ENCODE measurements around the gene ROBO1. TPM values are rescaled to one million over a fixed set of nuclear protein-coding genes. Genes with fewer than 3 reads are reported as not detected.

Gene ROBO1
- total RNA-seq, 1 donor from 2014 or later, result 0.16 TPM

DNA sequence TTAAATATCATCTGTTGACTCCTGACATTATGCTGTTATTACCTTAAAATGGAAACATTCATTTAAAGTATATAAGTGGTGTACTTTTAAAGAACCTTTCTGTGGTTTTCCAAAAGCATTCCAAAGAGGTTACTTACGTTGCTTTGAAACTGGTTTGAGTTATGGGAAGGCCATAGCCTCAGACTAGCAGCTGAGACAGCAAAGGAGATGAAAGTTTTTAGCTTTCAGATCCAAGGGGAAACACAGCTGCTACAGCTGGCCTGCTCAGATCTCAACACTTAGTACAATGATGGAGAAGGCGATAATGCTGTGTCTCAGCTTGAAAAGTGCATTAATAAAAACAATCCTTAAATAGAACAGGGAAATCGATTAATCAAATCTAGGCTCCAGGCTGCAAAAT lies 921.1 kb downstream of the ROBO1 start:
- no peaks in the 10 kb centered on the region for H3K4me1 Mint-ChIP-seq (ENCODE audit: low read depth)
- H3K9me3 Mint-ChIP-seq, result peaks cover 4% of the 10 kb centered on the region
- DNase-seq (ENCODE audit: low spot score), result no peak
- no peaks in the 10 kb centered on the region for H3K36me3 Mint-ChIP-seq (ENCODE audit: low read depth)
- H3K27me3 Mint-ChIP-seq (ENCODE audit: insufficient read depth), result no peaks in the 10 kb centered on the region
- no peak overlapping the region for H3K4me3 Mint-ChIP-seq
- intact Hi-C loops (cut with micrococcal nuclease), result no loop called here
- H3K27ac Mint-ChIP-seq, result no peak overlapping the region

DNA sequence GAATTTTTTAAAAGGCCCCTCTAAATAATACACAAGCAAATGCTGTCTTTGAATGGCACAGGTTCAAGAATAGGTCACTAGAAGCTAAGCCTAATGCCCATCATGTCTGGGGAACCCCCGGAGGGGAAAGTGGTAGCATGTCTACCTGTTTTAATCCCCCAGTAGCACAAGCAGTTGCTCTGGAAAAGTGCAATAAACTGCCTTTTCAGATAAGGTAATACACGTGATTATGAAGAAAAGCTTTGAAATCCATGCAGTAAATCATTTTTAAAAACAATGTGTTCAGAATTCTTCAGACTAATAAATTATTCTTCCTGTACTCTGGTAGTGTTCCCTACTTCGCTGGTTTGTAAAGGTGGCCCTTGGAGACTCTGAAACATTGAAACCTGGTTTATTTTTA lies 922.2 kb downstream of the ROBO1 start:
- peaks cover 4% of the 10 kb centered on the region for H3K9me3 Mint-ChIP-seq
- no peak overlapping the region for H3K4me3 Mint-ChIP-seq
- H3K27ac Mint-ChIP-seq, result no peak overlapping the region
- DNase-seq (ENCODE audit: low spot score), result no peak
- intact Hi-C loops (cut with micrococcal nuclease), result no loop called here
- no peaks in the 10 kb centered on the region for H3K27me3 Mint-ChIP-seq (ENCODE audit: insufficient read depth)
- H3K36me3 Mint-ChIP-seq (ENCODE audit: low read depth), result no peaks in the 10 kb centered on the region
- no peaks in the 10 kb centered on the region for H3K4me1 Mint-ChIP-seq (ENCODE audit: low read depth)

DNA sequence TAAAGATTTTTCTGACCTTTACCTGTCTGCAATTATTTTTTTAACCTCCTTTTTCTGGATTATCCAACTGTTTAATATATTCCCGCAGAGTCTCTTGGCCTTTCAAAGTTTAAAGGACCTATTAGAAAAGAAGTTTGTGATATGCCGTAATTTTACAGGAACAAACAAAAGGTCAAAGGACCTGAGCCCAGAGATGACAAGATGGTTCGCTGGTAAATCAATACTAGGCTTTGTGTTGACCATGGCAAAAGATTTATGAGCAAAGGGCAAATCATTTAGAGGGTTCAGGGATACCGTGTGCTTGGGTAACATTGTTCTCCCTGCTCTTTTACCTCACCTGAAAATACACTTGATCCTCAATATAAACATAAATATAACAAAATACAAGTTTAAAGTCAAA lies 923.5 kb downstream of the ROBO1 start:
- H3K9me3 Mint-ChIP-seq, result peaks cover 4% of the 10 kb centered on the region
- H3K4me1 Mint-ChIP-seq (ENCODE audit: low read depth), result no peaks in the 10 kb centered on the region
- intact Hi-C loops (cut with micrococcal nuclease), result no loop called here
- no peaks in the 10 kb centered on the region for H3K36me3 Mint-ChIP-seq (ENCODE audit: low read depth)
- no peaks in the 10 kb centered on the region for H3K27me3 Mint-ChIP-seq (ENCODE audit: insufficient read depth)
- H3K4me3 Mint-ChIP-seq, result no peak overlapping the region
- DNase-seq (ENCODE audit: low spot score), result no peak
- no peak overlapping the region for H3K27ac Mint-ChIP-seq

DNA sequence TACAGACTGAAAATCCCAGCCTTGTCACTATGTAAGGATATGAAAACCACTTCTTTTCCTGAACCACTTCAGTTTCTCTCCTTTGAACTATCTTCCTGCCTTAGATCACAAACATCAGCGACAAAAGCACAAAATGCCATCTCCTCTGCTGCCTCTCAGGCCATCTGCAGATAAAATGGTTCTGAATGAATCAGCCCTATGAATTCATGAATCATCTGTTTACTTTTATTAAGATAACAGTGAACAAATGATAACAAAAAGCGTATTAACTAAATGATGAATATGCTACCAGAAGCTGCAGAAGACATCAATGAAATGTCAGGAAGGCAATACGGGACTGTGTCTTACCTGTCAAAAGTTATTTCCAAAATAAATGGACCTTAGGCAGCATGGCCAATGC lies 928.1 kb downstream of the ROBO1 start:
- no peak overlapping the region for H3K27ac Mint-ChIP-seq
- intact Hi-C loops (cut with micrococcal nuclease), result no loop called here
- H3K27me3 Mint-ChIP-seq (ENCODE audit: insufficient read depth), result no peaks in the 10 kb centered on the region
- H3K4me1 Mint-ChIP-seq (ENCODE audit: low read depth), result no peaks in the 10 kb centered on the region
- DNase-seq (ENCODE audit: low spot score), result no peak
- H3K9me3 Mint-ChIP-seq, result no peaks in the 10 kb centered on the region
- H3K36me3 Mint-ChIP-seq (ENCODE audit: low read depth), result no peaks in the 10 kb centered on the region
- H3K4me3 Mint-ChIP-seq, result no peak overlapping the region

DNA sequence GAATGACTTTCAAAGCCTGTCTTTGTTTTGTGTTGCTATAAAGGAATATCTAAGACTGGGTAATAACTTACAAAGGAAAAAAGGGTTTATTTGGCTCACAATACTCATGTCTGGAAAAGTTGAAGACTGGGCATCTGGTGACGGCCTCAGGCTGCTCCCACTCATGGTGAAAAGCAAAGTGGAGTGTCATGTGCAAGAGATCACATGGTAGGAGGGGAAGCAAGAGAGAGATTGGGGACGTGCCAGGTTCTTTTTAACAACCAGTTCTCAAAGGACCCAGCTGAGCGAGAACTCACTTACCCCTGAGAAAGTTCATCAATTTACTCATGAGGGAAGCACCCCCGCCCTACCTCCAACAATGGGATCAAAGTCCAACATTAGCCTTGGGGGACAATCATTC lies 929.4 kb downstream of the ROBO1 start:
- H3K27ac Mint-ChIP-seq, result no peak overlapping the region
- no peak for DNase-seq (ENCODE audit: low spot score)
- no peak overlapping the region for H3K4me3 Mint-ChIP-seq
- no peaks in the 10 kb centered on the region for H3K4me1 Mint-ChIP-seq (ENCODE audit: low read depth)
- H3K9me3 Mint-ChIP-seq, result no peaks in the 10 kb centered on the region
- H3K36me3 Mint-ChIP-seq (ENCODE audit: low read depth), result no peaks in the 10 kb centered on the region
- no peaks in the 10 kb centered on the region for H3K27me3 Mint-ChIP-seq (ENCODE audit: insufficient read depth)
- intact Hi-C loops (cut with micrococcal nuclease), result no loop called here

DNA sequence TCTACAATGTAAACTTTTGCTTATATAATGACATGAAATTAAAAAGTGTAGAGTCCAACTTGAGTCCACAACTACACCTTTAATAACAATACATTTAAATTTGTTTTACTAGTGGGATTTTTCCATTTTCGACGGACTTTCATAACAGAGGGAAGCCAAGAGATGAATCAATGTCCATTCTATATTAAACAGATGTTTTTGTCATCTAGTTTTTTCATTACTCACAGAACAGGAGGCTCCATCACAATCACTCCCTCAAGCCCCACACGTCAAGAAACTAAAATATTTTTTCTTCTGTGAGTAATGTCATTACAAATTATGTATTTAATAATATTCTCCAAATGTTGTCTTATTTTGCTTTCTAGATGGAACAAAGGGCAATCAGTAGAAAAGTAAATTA lies 932.9 kb downstream of the ROBO1 start:
- Mint-ChIP-seq H3K27me3 (ENCODE audit: insufficient read depth) (no peaks in the 10 kb centered on the region), H3K4me3 (no peak overlapping the region), H3K9me3 (peaks cover 11% of the 10 kb centered on the region), H3K36me3 (ENCODE audit: low read depth) (no peaks in the 10 kb centered on the region), H3K27ac (no peak overlapping the region), H3K4me1 (ENCODE audit: low read depth) (no peaks in the 10 kb centered on the region)
- intact Hi-C loops (cut with micrococcal nuclease), result no loop called here
- no peak for DNase-seq (ENCODE audit: low spot score)

DNA sequence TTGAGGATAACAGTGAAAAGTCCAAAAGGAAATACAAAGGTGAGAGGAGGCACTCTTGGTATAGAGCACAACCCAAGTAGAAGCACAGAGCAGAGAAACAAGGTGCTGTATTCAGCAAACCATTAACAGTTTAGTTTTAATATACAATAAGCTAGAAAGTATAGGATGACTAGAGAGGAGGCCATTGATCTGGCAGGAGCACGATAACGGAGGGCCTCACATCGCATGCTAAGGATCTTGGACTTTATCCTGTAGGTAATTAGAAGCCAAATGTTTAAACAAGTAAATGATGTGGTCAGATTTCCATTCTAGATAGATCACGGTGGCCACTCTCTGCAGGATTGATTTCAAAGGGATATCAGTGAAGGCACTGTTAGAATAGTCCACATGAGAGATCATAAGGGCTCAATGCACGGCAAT lies 935.0 kb downstream of the ROBO1 start:
- intact Hi-C loops (cut with micrococcal nuclease), result no loop called here
- Mint-ChIP-seq H3K36me3 (ENCODE audit: low read depth) (no peaks in the 10 kb centered on the region), H3K27me3 (ENCODE audit: insufficient read depth) (no peaks in the 10 kb centered on the region), H3K9me3 (peaks cover 16% of the 10 kb centered on the region), H3K27ac (no peak overlapping the region), H3K4me3 (no peak overlapping the region), H3K4me1 (ENCODE audit: low read depth) (no peaks in the 10 kb centered on the region)
- DNase-seq (ENCODE audit: low spot score), result no peak

DNA sequence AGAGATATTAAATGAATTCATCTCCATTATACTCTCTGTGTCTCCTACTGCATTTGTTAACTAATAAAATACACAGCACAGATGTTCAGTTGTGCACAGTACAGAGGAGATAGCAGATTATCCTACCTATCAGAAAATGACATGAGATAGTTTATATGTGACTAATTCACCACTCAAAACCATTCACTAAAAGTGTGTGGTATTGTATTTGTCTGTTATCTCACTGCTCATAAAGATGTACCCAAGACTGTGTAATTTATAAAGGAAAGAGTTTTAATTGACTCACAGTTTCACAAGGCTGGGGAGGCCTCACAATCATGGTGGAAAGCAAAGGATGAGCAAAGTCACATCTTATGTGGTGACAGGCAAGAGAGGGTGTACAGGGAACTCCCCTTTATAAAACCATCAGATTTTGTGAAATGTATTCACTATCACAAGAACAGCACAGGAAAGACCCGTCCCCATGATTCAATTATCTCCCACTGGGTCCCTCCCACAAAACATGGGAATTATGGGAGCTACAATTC lies 936.3 kb downstream of the ROBO1 start:
- no peak overlapping the region for H3K4me3 Mint-ChIP-seq
- H3K4me1 Mint-ChIP-seq (ENCODE audit: low read depth), result no peaks in the 10 kb centered on the region
- no peaks in the 10 kb centered on the region for H3K27me3 Mint-ChIP-seq (ENCODE audit: insufficient read depth)
- no peak for DNase-seq (ENCODE audit: low spot score)
- H3K36me3 Mint-ChIP-seq (ENCODE audit: low read depth), result no peaks in the 10 kb centered on the region
- peaks cover 16% of the 10 kb centered on the region for H3K9me3 Mint-ChIP-seq
- intact Hi-C loops (cut with micrococcal nuclease), result no loop called here
- no peak overlapping the region for H3K27ac Mint-ChIP-seq

DNA sequence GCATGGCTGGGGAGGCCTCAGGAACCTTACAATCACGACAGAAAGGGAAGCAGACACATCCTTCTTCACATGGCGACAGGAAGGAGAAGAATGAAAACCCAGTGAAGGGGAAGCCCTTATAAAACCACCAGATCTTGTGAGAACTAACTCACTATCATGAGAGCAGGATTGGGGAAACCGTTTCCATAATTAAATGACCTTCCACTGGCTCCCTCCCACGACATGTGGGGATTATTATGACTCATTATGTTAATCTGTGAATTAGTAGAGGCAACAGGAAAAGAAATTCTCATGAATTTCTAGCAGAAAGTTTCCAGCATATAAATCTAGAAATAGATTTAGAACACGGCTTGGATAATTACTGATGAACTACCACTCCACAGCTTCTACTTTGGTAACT lies 937.3 kb downstream of the ROBO1 start:
- no peaks in the 10 kb centered on the region for H3K27me3 Mint-ChIP-seq (ENCODE audit: insufficient read depth)
- H3K4me1 Mint-ChIP-seq (ENCODE audit: low read depth), result no peaks in the 10 kb centered on the region
- intact Hi-C loops (cut with micrococcal nuclease), result no loop called here
- no peak overlapping the region for H3K4me3 Mint-ChIP-seq
- no peak for DNase-seq (ENCODE audit: low spot score)
- H3K9me3 Mint-ChIP-seq, result peaks cover 21% of the 10 kb centered on the region
- no peak overlapping the region for H3K27ac Mint-ChIP-seq
- H3K36me3 Mint-ChIP-seq (ENCODE audit: low read depth), result no peaks in the 10 kb centered on the region

DNA sequence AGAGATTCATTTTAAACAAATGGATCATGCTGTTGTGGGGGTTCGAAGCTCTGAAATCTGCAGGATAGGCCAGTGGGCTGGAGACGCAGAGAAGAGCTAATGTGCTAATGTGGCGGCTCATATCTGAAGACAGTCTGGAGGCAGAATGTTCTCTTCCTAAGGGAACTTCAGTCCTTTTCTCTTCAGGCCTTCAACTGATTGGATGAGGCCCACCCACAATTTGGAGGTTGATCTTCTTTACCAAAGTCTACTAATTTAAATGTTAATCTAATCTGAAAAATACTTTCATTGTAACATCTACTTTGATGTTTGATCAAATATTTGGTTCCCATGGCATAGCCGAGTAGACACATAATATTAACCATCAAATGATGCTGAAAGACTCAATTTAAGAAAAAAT lies 940.2 kb downstream of the ROBO1 start:
- H3K36me3 Mint-ChIP-seq (ENCODE audit: low read depth), result no peaks in the 10 kb centered on the region
- no peak overlapping the region for H3K4me3 Mint-ChIP-seq
- H3K27ac Mint-ChIP-seq, result no peak overlapping the region
- H3K27me3 Mint-ChIP-seq (ENCODE audit: insufficient read depth), result no peaks in the 10 kb centered on the region
- H3K4me1 Mint-ChIP-seq (ENCODE audit: low read depth), result no peaks in the 10 kb centered on the region
- intact Hi-C loops (cut with micrococcal nuclease), result no loop called here
- peaks cover 24% of the 10 kb centered on the region for H3K9me3 Mint-ChIP-seq
- DNase-seq (ENCODE audit: low spot score), result no peak

DNA sequence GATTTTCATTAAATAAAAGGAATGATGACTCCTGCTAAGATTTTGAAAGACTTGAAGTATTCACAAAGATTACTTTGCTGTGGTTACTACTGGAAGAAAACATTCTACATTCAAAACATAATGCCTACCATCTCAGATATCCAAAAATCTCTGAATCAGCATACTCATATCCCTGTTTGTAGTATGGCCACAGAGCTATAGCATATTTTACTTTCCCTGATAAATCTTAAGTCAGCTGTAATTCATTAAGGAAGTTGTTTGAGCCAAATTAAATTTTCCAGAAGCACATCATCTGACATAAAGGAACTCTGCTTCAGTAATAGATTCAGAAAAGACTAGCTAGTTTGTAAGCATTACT lies 942.0 kb downstream of the ROBO1 start:
- H3K4me1 Mint-ChIP-seq (ENCODE audit: low read depth), result no peaks in the 10 kb centered on the region
- H3K27ac Mint-ChIP-seq, result no peak overlapping the region
- H3K4me3 Mint-ChIP-seq, result no peak overlapping the region
- no peak for DNase-seq (ENCODE audit: low spot score)
- intact Hi-C loops (cut with micrococcal nuclease), result no loop called here
- no peaks in the 10 kb centered on the region for H3K36me3 Mint-ChIP-seq (ENCODE audit: low read depth)
- no peaks in the 10 kb centered on the region for H3K27me3 Mint-ChIP-seq (ENCODE audit: insufficient read depth)
- peaks cover 20% of the 10 kb centered on the region for H3K9me3 Mint-ChIP-seq

DNA sequence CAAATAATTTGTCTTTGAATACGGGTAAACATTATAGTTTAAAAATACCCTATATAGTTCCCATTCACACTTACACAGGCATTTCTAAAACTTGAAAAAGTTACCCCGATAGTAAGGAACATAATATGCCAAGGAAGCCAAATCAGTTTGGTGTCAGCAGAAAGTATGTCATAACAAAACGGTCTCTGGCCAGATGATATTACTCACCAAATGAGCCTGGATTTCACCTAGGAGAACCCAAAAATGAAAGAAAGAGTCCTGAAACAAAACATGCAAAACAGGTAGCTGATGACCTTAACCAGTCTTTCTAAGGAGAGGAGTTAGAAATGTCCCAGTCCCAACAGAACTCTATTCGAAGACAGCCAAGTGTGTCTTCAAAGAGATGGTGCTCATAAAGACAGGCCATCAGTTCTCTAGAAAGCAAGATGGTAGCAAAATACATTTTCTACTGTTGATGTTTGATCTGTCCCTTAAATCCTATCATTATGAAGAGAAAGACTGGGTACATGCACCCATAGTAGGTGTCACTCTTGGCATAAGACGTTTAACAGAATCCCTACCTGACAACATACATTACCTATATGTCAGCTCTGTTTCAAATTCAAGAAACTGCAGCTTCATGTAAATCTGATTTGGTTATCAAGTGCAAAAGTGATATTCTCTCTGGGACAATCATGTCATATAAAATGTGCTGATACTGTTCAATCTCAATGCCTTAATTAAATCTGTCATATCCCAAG lies 942.5 kb downstream of the ROBO1 start:
- no peaks in the 10 kb centered on the region for H3K36me3 Mint-ChIP-seq (ENCODE audit: low read depth)

DNA sequence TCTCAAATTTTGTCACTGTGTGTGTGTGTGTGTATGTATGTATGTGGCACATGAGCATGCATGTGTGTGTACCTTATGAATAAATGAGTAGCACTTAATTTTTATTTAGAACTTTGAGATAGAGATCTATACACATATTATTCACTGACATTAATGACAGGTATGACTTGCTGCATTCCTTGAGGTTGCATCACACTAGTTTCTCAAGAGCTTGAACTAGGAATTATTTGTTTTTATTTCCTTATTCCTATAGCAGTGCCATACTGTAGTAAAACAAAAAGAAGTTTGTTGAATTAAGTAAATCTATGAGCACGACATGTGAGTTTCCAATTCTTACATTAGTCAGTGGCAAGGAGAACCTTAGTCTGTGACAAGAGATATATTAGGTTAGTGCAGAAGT lies 943.9 kb downstream of the ROBO1 start:
- intact Hi-C loops (cut with micrococcal nuclease), result no loop called here
- DNase-seq (ENCODE audit: low spot score), result no peak
- Mint-ChIP-seq H3K9me3 (peaks cover 8% of the 10 kb centered on the region), H3K4me1 (ENCODE audit: low read depth) (no peaks in the 10 kb centered on the region), H3K27ac (no peak overlapping the region), H3K4me3 (no peak overlapping the region), H3K36me3 (ENCODE audit: low read depth) (no peaks in the 10 kb centered on the region), H3K27me3 (ENCODE audit: insufficient read depth) (no peaks in the 10 kb centered on the region)

More for the DNA sequence above, 942.5 kb downstream of the ROBO1 start:
- Mint-ChIP-seq H3K4me3 (no peak overlapping the region), H3K27ac (no peak overlapping the region), H3K4me1 (ENCODE audit: low read depth) (no peaks in the 10 kb centered on the region), H3K9me3 (peaks cover 16% of the 10 kb centered on the region), H3K27me3 (ENCODE audit: insufficient read depth) (no peaks in the 10 kb centered on the region)
- DNase-seq (ENCODE audit: low spot score), result no peak
- intact Hi-C loops (cut with micrococcal nuclease), result no loop called here

DNA sequence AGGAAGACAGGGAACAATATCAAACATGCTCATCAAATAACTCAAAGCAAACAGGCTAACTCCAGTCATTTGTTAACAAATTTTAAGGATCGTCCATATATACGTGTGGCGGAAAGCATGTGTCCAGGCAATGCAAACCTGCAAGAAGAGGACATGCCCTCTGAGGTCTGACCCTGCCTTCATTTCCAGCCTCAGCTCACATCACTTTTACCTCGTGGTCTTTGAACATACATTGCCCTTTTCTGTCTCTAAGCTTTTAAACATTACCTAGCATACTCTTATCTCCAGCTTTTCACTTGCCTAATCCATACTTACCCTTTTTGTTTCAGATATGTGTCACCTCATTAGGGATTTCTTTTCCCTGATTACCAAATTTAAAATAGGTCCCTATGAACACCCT lies 944.4 kb downstream of the ROBO1 start:
- no peak overlapping the region for H3K4me3 Mint-ChIP-seq
- no peaks in the 10 kb centered on the region for H3K36me3 Mint-ChIP-seq (ENCODE audit: low read depth)
- intact Hi-C loops (cut with micrococcal nuclease), result no loop called here
- H3K4me1 Mint-ChIP-seq (ENCODE audit: low read depth), result no peaks in the 10 kb centered on the region
- peaks cover 8% of the 10 kb centered on the region for H3K9me3 Mint-ChIP-seq
- DNase-seq (ENCODE audit: low spot score), result no peak
- H3K27ac Mint-ChIP-seq, result no peak overlapping the region
- H3K27me3 Mint-ChIP-seq (ENCODE audit: insufficient read depth), result no peaks in the 10 kb centered on the region
